K562 (cell line): ENCODE results near the gene KMT2C. TPM values are rescaled to one million over a fixed set of nuclear protein-coding genes. Genes with fewer than 3 reads are reported as not detected.

Source experiments
- ATAC-seq: fragments of 200-7000 bp; cut with Tn5 transposase; 3 replicates; pipeline ENCODE4 v1.9.1; 2020; ENCODE audit warnings: moderate library complexity
- BruUV-seq: library from RNA; stranded (reverse); fragments of 400-500 nt; replicated peaks from 2 replicates; lab custom pipeline; 2021; lab: Mats Ljungman, UMichigan
- CTCF ChIA-PET: fragments of 300-600 bp; formaldehyde crosslinking; extraction: SDS; loops from one replicate; lab custom pipeline; 2021; ENCODE audit warnings: low intra/inter-chr PET ratio; lab: Yijun Ruan, JAX
- POLR2A ChIA-PET: fragments of 300-600, 350-650 bp; sonication (Branson Sonifier 250); formaldehyde crosslinking; extraction: SDS; loops from one replicate; lab custom pipeline; 2021; ENCODE audit warnings: antibody characterized with exemption, inconsistent platforms; lab: Yijun Ruan, JAX
- DNase-seq, 4 experiments: peaks; one replicate each; pipeline versions ENCODE4 v3.0.0 to v3.0.0-alpha.2; 2011 to 2018; ENCODE audit warnings: low spot score in 3 of 4, mixed read lengths in 3 of 4; ENCODE audit errors: extremely low read depth in 1 of 4
- FAIRE-seq: peaks from 2 replicates; lab custom pipeline; 2011; peaks lifted over from hg19 to GRCh38; lab: Jason Lieb, UNC
- H2AFZ ChIP-seq: 2 replicates; pipeline ENCODE4 v1.6.0; 2011; ENCODE audit warnings: low read depth, low read length, control low read depth, inconsistent platforms
- H3K27ac ChIP-seq: fragments of 200-600 bp; 3 replicates; pipeline ENCODE4 v1.8.0; 2011; ENCODE audit warnings: low read depth, mild to moderate bottlenecking, control low read depth, inconsistent platforms, low read length, moderate library complexity, mixed read lengths; ENCODE audit errors: extremely low read depth
- H3K27me3 ChIP-seq, 2 experiments: fragments of 300-600 bp in 1 of 2; 2 replicates in 1 of 2; 3 replicates in 1 of 2; pipeline versions ENCODE4 v1.6.0 to v1.8.0; 2011; ENCODE audit warnings: inconsistent platforms in 2 of 2, low read length in 2 of 2, mild to moderate bottlenecking in 1 of 2, mixed read lengths in 1 of 2, moderate library complexity in 1 of 2; ENCODE audit not compliant: control insufficient read depth in 2 of 2, insufficient read depth in 2 of 2
- H3K36me3 ChIP-seq: fragments of 300-600 bp; 3 replicates; pipeline ENCODE4 v1.8.0; 2011; ENCODE audit warnings: mild to moderate bottlenecking, low read length, inconsistent platforms; ENCODE audit not compliant: control insufficient read depth, insufficient read depth
- H3K4me1 ChIP-seq, 2 experiments: fragments of 200-600 bp in 1 of 2; replicated peaks in 1 of 2; 2 replicates in 1 of 2; 3 replicates in 1 of 2; pipeline versions ENCODE4 v1.5.1 to v1.8.0; 2011; ENCODE audit warnings: inconsistent platforms in 2 of 2, low read length in 2 of 2, mild to moderate bottlenecking in 1 of 2, mixed read lengths in 1 of 2, moderate library complexity in 1 of 2; ENCODE audit not compliant: control insufficient read depth in 2 of 2, insufficient read depth in 2 of 2
- H3K4me2 ChIP-seq: 2 replicates; pipeline ENCODE4 v1.6.1; 2011; ENCODE audit warnings: low read length, control low read depth, inconsistent platforms, mixed read lengths; ENCODE audit not compliant: insufficient read depth
- H3K4me3 ChIP-seq: fragments of 200-600 bp; sonication (generic), shearing (Covaris generic); 2 replicates; pipeline ENCODE4 v1.5.1; 2016; ENCODE audit warnings: control low read depth, inconsistent platforms
- H3K79me2 ChIP-seq: fragments of 200-600 bp; 3 replicates; pipeline ENCODE4 v1.8.0; 2011; ENCODE audit warnings: low read length, inconsistent platforms; ENCODE audit not compliant: control insufficient read depth, insufficient read depth
- H3K9ac ChIP-seq, 2 experiments: 2 replicates each; pipeline versions ENCODE4 v1.6.0 to v1.6.1; 2011; ENCODE audit warnings: low read depth in 2 of 2, low read length in 2 of 2, control low read depth in 1 of 2, inconsistent platforms in 1 of 2, mild to moderate bottlenecking in 1 of 2, mixed read lengths in 1 of 2; ENCODE audit not compliant: insufficient read depth in 1 of 2
- H3K9me1 ChIP-seq: one replicate; pipeline ENCODE4 v1.6.0; 2011; ENCODE audit warnings: inconsistent platforms, mild to moderate bottlenecking, low read length, moderate library complexity; ENCODE audit not compliant: control insufficient read depth, insufficient read depth
- H3K9me3 ChIP-seq: replicated peaks from 2 replicates; pipeline ENCODE4 v1.5.1; 2011; ENCODE audit warnings: low read depth, low read length, inconsistent platforms; ENCODE audit not compliant: control insufficient read depth, insufficient read depth
- H4K20me1 ChIP-seq: replicated peaks from 2 replicates; pipeline ENCODE4 v1.6.1; 2011; ENCODE audit warnings: low read length, inconsistent platforms, mixed read lengths; ENCODE audit not compliant: control insufficient read depth, insufficient read depth
- GATA2 ChIP-seq: sonication (generic); formaldehyde crosslinking; IDR thresholded peaks from 2 replicates; pipeline ENCODE4 v1.4.0; 2020; ENCODE audit warnings: mild to moderate bottlenecking, missing genetic modification reagents
- PTTG1 ChIP-seq: fragments of 450-650 bp; IDR thresholded peaks from 2 replicates; pipeline ENCODE4 v1.6.1; 2016; ENCODE audit warnings: low read depth, mild to moderate bottlenecking, missing genetic modification characterization, missing compliant biosample characterization
- RAD21 ChIP-seq, 2 experiments: fragments of 250-450 bp in 1 of 2; fragments of 450-650 bp in 1 of 2; sonication (Bioruptor Pico) in 1 of 2; formaldehyde crosslinking in 1 of 2; IDR thresholded peaks in 1 of 2; conservative IDR thresholded peaks in 1 of 2; 2 replicates each; pipeline versions ENCODE4 v1.4.0 to v1.8.0; 2020 to 2022; ENCODE audit warnings: mild to moderate bottlenecking in 2 of 2, moderate library complexity in 1 of 2
- SOX6 ChIP-seq: fragments of 450-650 bp; IDR thresholded peaks from 2 replicates; pipeline ENCODE4 v1.6.1; 2014; ENCODE audit warnings: mild to moderate bottlenecking
- WGBS: fragments of 100-300 bp; shearing (Covaris generic); methylation state at CpG from one replicate; pipeline ENCODE4 v1.1.6; 2016; ENCODE audit warnings: low coverage, mixed read lengths; ENCODE audit not compliant: insufficient coverage; ENCODE audit errors: missing lambda C conversion rate; 5-methylcytosine and 5-hydroxymethylcytosine counted together
- in situ Hi-C: fragments of 300-500 bp; cut with MboI; formaldehyde crosslinking; loops from 4 replicates; pipeline ENCODE4 v1.15.0; 2018; ENCODE audit warnings: inconsistent platforms, mixed read lengths
- intact Hi-C: fragments of 100-400 bp; cut with micrococcal nuclease; formaldehyde crosslinking; loops from 2 replicates; pipeline ENCODE4 v1.14.2; 2022
- polyA plus RNA-seq, 8 experiments: library from polyadenylated mRNA; depleted of rRNA in 4 of 8; stranded (reverse) in 5 of 8; unstranded in 3 of 8; fragments of >200 nt; fragmentation: Nextera tagmentation in 2 of 8; fragmentation: Illumina TruSeq in 1 of 8; extraction: Ambion mirVana in 2 of 8; extraction: Trizol in 1 of 8; gene quantifications; 2 replicates each; pipeline versions ENCODE4 v1.2.1 to v1.2.3, GENCODE V29; 2011 to 2014; ENCODE audit warnings: inconsistent platforms in 1 of 8, missing spikeins in 1 of 8
- total RNA-seq, 7 experiments: library from RNA; depleted of rRNA in 6 of 7; stranded (reverse); fragments of >200 nt in 6 of 7; fragmentation: Illumina TruSeq in 2 of 7; extraction: Trizol in 2 of 7; gene quantifications; 2 replicates each; pipeline versions ENCODE4 v1.2.1 to v1.2.3, GENCODE V29; 2011 to 2021; ENCODE audit warnings: low replicate concordance in 1 of 7
- TF ChIP-seq, protein P1 (sequence below), 3 experiments: IDR thresholded peaks in 2 of 3; conservative IDR thresholded peaks in 1 of 3; 2 replicates each; pipeline ENCODE4 v1.5.1; 2011 to 2012; ENCODE audit warnings: low read length in 3 of 3, mild to moderate bottlenecking in 3 of 3, control low read depth in 2 of 3, improper control_type of control experiment in 1 of 3, inconsistent platforms in 1 of 3, low read depth in 1 of 3, mixed read lengths in 1 of 3, moderate library complexity in 1 of 3; ENCODE audit not compliant: insufficient read depth in 2 of 3

KMT2C gene
- total and polyA plus RNA-seq, 9 of the 15 experiments (the other 6 are each of a cell fraction or from before 2014, with no cell fraction given): 4.9 to 67.8 (median 27.1) TPM

GRCh38 chr7:152336754-152337368, 98.9 kb downstream of the KMT2C start:
- Histone ChIP-seq H3K4me2 (no peak overlapping the region), H3K9me1 (no peaks in the 10 kb centered on the region), H4K20me1 (peaks cover 13% of the 10 kb centered on the region), H3K9me3 (no peaks in the 10 kb centered on the region), H3K27me3 (no peaks in the 10 kb centered on the region), H3K4me3 (no peak overlapping the region), H3K9ac (no peak overlapping the region), H3K27ac (no peak overlapping the region), H3K79me2 (peaks cover 93% of the 10 kb centered on the region), H3K36me3 (no peaks in the 10 kb centered on the region), H2AFZ (no peak overlapping the region), H3K4me1 (peaks cover 0 to 5% of the 10 kb centered on the region in 2 experiments; a peak in 2 of 5 replicates)
- BruUV-seq: no TSS peak
- TF ChIP-seq RAD21 (CRISPR knock-in tag; conservative IDR thresholded peaks at IDR 0.05 in 1 of 2, IDR thresholded peaks at IDR 0.05 in 1 of 2) (peak; percentile 23 to 50; a peak in 3 of 4 replicates), GATA2 (CRISPR knock-in tag) (peak; percentile 77), PTTG1 (tag) (no peak), SOX6 (no peak)
- TF ChIP-seq, protein P1, sequence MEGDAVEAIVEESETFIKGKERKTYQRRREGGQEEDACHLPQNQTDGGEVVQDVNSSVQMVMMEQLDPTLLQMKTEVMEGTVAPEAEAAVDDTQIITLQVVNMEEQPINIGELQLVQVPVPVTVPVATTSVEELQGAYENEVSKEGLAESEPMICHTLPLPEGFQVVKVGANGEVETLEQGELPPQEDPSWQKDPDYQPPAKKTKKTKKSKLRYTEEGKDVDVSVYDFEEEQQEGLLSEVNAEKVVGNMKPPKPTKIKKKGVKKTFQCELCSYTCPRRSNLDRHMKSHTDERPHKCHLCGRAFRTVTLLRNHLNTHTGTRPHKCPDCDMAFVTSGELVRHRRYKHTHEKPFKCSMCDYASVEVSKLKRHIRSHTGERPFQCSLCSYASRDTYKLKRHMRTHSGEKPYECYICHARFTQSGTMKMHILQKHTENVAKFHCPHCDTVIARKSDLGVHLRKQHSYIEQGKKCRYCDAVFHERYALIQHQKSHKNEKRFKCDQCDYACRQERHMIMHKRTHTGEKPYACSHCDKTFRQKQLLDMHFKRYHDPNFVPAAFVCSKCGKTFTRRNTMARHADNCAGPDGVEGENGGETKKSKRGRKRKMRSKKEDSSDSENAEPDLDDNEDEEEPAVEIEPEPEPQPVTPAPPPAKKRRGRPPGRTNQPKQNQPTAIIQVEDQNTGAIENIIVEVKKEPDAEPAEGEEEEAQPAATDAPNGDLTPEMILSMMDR (IDR thresholded peaks at IDR 0.05 in 2 of 3, conservative IDR thresholded peaks at IDR 0.05 in 1 of 3; ENCODE audit: insufficient read depth in 2 of 3, low read depth in 1 of 3, low read length in 3 of 3): peak; percentile 18 to 39 (median 36); a peak in 2 of 6 replicates
- CTCF ChIA-PET: interaction anchor here (1.5 kb wide), 1 partner anchor 370 kb away, joined by 3 read pairs; no protein-coding TSS in a partner anchor
- DNase-seq (peak in 1 of 4 experiments; percentile 35), FAIRE-seq (no peak), ATAC-seq (peak; percentile 48)
- intact Hi-C loops: no loop called here
- POLR2A ChIA-PET: no interaction called here
- WGBS: 50% methylated on average over 4 of the region's 4 CpGs
- in situ Hi-C loops: no loop called here
